ENCODE results near the gene PRKN. TPM values are rescaled to one million over a fixed set of nuclear protein-coding genes. Genes with fewer than 3 reads are reported as not detected.

PRKN gene
- total and polyA plus RNA-seq, 2 donors (not counting 3 experiments of a cell fraction or from before 2014, with no cell fraction given): 0.06 TPM; not detected in 1

GRCh38 chr6:161635975-161636374, 1091.6 kb downstream of the PRKN start:
- DNase-seq (ENCODE audit: low read depth, low spot score) (no peak), FAIRE-seq (no peak)
- Histone ChIP-seq H3K27ac (ENCODE audit: insufficient read depth, low read depth, low read length) (no peak overlapping the region), H2AFZ (ENCODE audit: low read depth, low read length) (no peak overlapping the region), H3K4me3 (replicated peaks in 1 of 3; ENCODE audit: insufficient read depth in 1 of 3, low read depth in 1 of 3, low read length in 3 of 3) (no peak overlapping the region), H3K36me3 (ENCODE audit: control insufficient read depth in 2 of 2, extremely low read depth in 1 of 2, insufficient read depth in 2 of 2, low read length in 2 of 2) (no peaks in the 10 kb centered on the region), H3K9ac (replicated peaks; ENCODE audit: extremely low read depth, insufficient read depth, low read length) (no peak overlapping the region), H3K9me3 (replicated peaks; ENCODE audit: control insufficient read depth, insufficient read depth, low read length) (no peaks in the 10 kb centered on the region), H3K79me2 (ENCODE audit: control insufficient read depth, insufficient read depth, low read length) (no peaks in the 10 kb centered on the region), H4K20me1 (replicated peaks; ENCODE audit: control insufficient read depth, extremely low read depth, insufficient read depth, low read length) (no peaks in the 10 kb centered on the region), H3K27me3 (ENCODE audit: control insufficient read depth in 2 of 2, insufficient read depth in 2 of 2, low read length in 2 of 2) (no peaks in the 10 kb centered on the region), H3K4me2 (ENCODE audit: insufficient read depth, low read length) (no peak overlapping the region), H3K4me1 (ENCODE audit: control insufficient read depth, extremely low read depth, insufficient read depth, low read length) (no peaks in the 10 kb centered on the region), H3K9me1 (replicated peaks; ENCODE audit: control insufficient read depth, extremely low read depth, insufficient read depth, low read length) (no peaks in the 10 kb centered on the region)
- ChIA-PET CTCF (no interaction called here), POLR2A (no interaction called here)
- dilution Hi-C loops (cut with MboI; ENCODE audit: extremely low pct_ligation_motif_present, low sequenced_read_pairs) (no loop called here), intact Hi-C loops (cut with micrococcal nuclease) (no loop called here)
- TF ChIP-seq GATA2 (IDR thresholded peaks at IDR 0.05; ENCODE audit: insufficient read depth, insufficient read length, low read depth, low read length) (no peak), POLR2AphosphoS5 (IDR thresholded peaks at IDR 0.05; ENCODE audit: insufficient read depth, low read depth, low read length) (no peak), FOS (IDR thresholded peaks at IDR 0.05; ENCODE audit: borderline replicate concordance, insufficient read depth, low read length) (no peak), MYC (IDR thresholded peaks at IDR 0.05; ENCODE audit: low read depth, low read length) (no peak), JUN (IDR thresholded peaks at IDR 0.05; ENCODE audit: borderline replicate concordance, insufficient read depth, insufficient read length, low read depth) (no peak), CTCF (IDR thresholded peaks at IDR 0.05; ENCODE audit: extremely low read depth in 1 of 2, insufficient read depth in 1 of 2, low read depth in 1 of 2, low read length in 2 of 2) (no peak), EZH2 (IDR thresholded peaks at IDR 0.05; ENCODE audit: borderline replicate concordance, low read depth, low read length, severe bottlenecking) (no peak), POLR2A (IDR thresholded peaks at IDR 0.05; ENCODE audit: low read depth, low read length) (no peak)
- TF ChIP-seq, protein P1, sequence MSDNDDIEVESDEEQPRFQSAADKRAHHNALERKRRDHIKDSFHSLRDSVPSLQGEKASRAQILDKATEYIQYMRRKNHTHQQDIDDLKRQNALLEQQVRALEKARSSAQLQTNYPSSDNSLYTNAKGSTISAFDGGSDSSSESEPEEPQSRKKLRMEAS (IDR thresholded peaks at IDR 0.05; ENCODE audit: insufficient read depth, insufficient read length): no peak
- BruUV-seq (replicated peaks): no TSS peak

All from endothelial cell of umbilical vein (primary cell).